HepG2 (cell line): ENCODE measurements around the gene PLCL2.

Experiments used
- GABPB1 ChIP-seq: IDR thresholded peaks from 2 replicates; pipeline ENCODE4 v1.6.1; 2016; ENCODE audit warnings: mild to moderate bottlenecking, missing genetic modification reagents, moderate library complexity, missing compliant biosample characterization
- HNRNPH1 ChIP-seq: fragments of 200-400 bp; formaldehyde crosslinking; optimal IDR thresholded peaks from 2 replicates; pipeline ENCODE3; 2017; ENCODE audit warnings: mild to moderate bottlenecking, low read depth, low read length
- KLF16 ChIP-seq, 2 experiments: sonication (generic) in 1 of 2; formaldehyde crosslinking in 1 of 2; IDR thresholded peaks; 2 replicates each; pipeline versions ENCODE4 v1.6.1 to v1.8.0; 2016 to 2023; ENCODE audit warnings: missing genetic modification reagents in 2 of 2, missing compliant biosample characterization in 1 of 2
- MIER3 ChIP-seq: IDR thresholded peaks from 2 replicates; pipeline ENCODE4 v1.6.1; 2016; ENCODE audit warnings: missing compliant biosample characterization, borderline replicate concordance
- MTA1 ChIP-seq: sonication (generic); formaldehyde crosslinking; IDR thresholded peaks from 2 replicates; pipeline ENCODE4 v1.4.0; 2020; ENCODE audit warnings: missing genetic modification reagents, mild to moderate bottlenecking, borderline replicate concordance
- NR3C1 ChIP-seq: sonication (generic); formaldehyde crosslinking; IDR thresholded peaks from 2 replicates; pipeline ENCODE4 v1.4.0; 2020; ENCODE audit warnings: missing genetic modification reagents
- PAX8 ChIP-seq: sonication (generic); formaldehyde crosslinking; IDR thresholded peaks from 2 replicates; pipeline ENCODE4 v1.8.0; 2022; ENCODE audit warnings: mild to moderate bottlenecking, missing genetic modification reagents, borderline replicate concordance
- TP53 ChIP-seq: sonication (generic); formaldehyde crosslinking; conservative IDR thresholded peaks from 2 replicates; pipeline ENCODE4 v1.4.0; 2020; ENCODE audit warnings: missing genetic modification reagents
- ZNF615 ChIP-seq: sonication (generic); formaldehyde crosslinking; IDR thresholded peaks from 2 replicates; pipeline ENCODE4 v1.5.0; 2020; ENCODE audit warnings: mild to moderate bottlenecking, missing genetic modification reagents, borderline replicate concordance
- TF ChIP-seq, protein P1 (sequence below): sonication (generic); formaldehyde crosslinking; IDR thresholded peaks from 2 replicates; pipeline ENCODE4 v1.5.0; 2020; ENCODE audit warnings: mild to moderate bottlenecking, missing genetic modification reagents, moderate library complexity
- TF ChIP-seq, protein P2 (sequence below): sonication (generic); formaldehyde crosslinking; IDR thresholded peaks from 2 replicates; pipeline ENCODE4 v1.4.0; 2020; ENCODE audit warnings: mild to moderate bottlenecking, missing genetic modification reagents
- TF ChIP-seq, protein P3 (sequence below): sonication (generic); formaldehyde crosslinking; IDR thresholded peaks from 2 replicates; pipeline ENCODE4 v1.4.0; 2020; ENCODE audit warnings: missing genetic modification reagents, borderline replicate concordance

DNA sequence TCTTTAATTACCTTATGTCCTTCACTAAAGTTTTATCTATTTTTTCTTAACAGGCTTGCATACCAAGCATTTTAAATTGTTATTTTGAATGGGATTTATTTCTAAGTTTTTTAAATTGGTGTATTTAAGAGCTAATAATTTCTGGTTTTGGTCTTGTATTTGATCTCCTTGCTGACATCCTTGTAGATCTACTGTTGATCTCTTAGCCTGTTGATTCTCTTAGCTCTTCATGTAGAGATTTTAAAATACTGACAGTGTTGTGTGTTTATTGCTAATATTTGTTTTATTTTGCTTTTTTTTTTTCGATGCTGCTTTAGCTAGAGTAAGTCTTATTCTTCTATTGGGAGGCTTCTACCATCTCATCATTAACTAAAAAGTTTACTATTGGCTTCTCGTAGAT, 65.5 kb downstream of the PLCL2 start:
- no peak for TF ChIP-seq NR3C1 (CRISPR knock-in tag)
- TF ChIP-seq, protein P1, sequence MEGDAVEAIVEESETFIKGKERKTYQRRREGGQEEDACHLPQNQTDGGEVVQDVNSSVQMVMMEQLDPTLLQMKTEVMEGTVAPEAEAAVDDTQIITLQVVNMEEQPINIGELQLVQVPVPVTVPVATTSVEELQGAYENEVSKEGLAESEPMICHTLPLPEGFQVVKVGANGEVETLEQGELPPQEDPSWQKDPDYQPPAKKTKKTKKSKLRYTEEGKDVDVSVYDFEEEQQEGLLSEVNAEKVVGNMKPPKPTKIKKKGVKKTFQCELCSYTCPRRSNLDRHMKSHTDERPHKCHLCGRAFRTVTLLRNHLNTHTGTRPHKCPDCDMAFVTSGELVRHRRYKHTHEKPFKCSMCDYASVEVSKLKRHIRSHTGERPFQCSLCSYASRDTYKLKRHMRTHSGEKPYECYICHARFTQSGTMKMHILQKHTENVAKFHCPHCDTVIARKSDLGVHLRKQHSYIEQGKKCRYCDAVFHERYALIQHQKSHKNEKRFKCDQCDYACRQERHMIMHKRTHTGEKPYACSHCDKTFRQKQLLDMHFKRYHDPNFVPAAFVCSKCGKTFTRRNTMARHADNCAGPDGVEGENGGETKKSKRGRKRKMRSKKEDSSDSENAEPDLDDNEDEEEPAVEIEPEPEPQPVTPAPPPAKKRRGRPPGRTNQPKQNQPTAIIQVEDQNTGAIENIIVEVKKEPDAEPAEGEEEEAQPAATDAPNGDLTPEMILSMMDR = no peak
- TF ChIP-seq KLF16 (CRISPR knock-in tag; IDR thresholded peaks at IDR 0.05) = no peak
- TF ChIP-seq GABPB1 (CRISPR knock-in tag) = no peak
- no peak for TF ChIP-seq MIER3 (CRISPR knock-in tag)
- TF ChIP-seq PAX8 (CRISPR knock-in tag) = no peak
- TF ChIP-seq TP53 (CRISPR knock-in tag) = no peak
- no peak for TF ChIP-seq ZNF615 (CRISPR knock-in tag)
- TF ChIP-seq, protein P2, sequence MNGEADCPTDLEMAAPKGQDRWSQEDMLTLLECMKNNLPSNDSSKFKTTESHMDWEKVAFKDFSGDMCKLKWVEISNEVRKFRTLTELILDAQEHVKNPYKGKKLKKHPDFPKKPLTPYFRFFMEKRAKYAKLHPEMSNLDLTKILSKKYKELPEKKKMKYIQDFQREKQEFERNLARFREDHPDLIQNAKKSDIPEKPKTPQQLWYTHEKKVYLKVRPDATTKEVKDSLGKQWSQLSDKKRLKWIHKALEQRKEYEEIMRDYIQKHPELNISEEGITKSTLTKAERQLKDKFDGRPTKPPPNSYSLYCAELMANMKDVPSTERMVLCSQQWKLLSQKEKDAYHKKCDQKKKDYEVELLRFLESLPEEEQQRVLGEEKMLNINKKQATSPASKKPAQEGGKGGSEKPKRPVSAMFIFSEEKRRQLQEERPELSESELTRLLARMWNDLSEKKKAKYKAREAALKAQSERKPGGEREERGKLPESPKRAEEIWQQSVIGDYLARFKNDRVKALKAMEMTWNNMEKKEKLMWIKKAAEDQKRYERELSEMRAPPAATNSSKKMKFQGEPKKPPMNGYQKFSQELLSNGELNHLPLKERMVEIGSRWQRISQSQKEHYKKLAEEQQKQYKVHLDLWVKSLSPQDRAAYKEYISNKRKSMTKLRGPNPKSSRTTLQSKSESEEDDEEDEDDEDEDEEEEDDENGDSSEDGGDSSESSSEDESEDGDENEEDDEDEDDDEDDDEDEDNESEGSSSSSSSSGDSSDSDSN (CRISPR knock-in tag) = no peak
- TF ChIP-seq, protein P3, sequence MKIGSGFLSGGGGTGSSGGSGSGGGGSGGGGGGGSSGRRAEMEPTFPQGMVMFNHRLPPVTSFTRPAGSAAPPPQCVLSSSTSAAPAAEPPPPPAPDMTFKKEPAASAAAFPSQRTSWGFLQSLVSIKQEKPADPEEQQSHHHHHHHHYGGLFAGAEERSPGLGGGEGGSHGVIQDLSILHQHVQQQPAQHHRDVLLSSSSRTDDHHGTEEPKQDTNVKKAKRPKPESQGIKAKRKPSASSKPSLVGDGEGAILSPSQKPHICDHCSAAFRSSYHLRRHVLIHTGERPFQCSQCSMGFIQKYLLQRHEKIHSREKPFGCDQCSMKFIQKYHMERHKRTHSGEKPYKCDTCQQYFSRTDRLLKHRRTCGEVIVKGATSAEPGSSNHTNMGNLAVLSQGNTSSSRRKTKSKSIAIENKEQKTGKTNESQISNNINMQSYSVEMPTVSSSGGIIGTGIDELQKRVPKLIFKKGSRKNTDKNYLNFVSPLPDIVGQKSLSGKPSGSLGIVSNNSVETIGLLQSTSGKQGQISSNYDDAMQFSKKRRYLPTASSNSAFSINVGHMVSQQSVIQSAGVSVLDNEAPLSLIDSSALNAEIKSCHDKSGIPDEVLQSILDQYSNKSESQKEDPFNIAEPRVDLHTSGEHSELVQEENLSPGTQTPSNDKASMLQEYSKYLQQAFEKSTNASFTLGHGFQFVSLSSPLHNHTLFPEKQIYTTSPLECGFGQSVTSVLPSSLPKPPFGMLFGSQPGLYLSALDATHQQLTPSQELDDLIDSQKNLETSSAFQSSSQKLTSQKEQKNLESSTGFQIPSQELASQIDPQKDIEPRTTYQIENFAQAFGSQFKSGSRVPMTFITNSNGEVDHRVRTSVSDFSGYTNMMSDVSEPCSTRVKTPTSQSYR = no peak
- TF ChIP-seq MTA1 (CRISPR knock-in tag) = no peak
- TF ChIP-seq HNRNPH1 = no peak
